ENCODE results near the gene MCF2L. TPM values are rescaled to one million over a fixed set of nuclear protein-coding genes. Genes with fewer than 3 reads are reported as not detected.

MCF2L gene
- total RNA-seq, 2 experiments from 2014 or later: 2.8 to 16.4 TPM

DNA sequence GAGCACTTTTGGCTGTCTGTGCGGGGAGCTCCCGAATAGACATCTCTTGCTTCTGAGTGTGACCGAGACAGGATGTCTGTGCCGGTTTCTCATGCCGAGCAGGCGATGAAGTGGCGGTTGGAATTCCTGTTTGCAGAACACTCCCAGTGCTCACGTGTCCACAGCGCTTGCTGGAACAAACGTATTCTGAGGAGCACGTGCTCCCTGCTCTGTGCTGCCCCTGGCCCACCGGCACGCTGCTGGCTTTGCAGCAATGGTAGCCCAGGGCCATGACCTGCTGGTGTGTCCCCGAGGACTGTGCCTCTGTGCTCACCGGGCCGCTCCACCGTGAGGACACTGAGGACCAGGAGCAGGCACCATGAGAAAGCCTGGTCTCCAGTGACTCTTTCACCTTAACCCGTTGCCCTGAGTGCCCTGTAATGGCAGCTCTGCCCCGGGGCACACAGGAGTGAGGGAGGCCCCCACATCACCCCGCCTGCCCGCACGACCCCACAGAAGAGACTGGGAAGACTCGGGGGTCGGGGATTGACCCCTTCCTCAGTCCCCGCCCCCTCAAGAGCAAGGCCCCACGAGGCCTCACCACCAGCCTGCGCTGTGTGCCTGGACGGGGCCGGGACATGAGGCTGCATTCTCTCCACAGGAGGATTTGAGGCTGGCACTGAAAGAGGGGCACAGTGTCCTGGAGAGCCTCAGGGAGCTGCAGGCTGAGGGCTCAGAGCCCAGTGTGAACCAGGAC, 96.6 kb downstream of the MCF2L start:
- TF ChIP-seq, protein P1, sequence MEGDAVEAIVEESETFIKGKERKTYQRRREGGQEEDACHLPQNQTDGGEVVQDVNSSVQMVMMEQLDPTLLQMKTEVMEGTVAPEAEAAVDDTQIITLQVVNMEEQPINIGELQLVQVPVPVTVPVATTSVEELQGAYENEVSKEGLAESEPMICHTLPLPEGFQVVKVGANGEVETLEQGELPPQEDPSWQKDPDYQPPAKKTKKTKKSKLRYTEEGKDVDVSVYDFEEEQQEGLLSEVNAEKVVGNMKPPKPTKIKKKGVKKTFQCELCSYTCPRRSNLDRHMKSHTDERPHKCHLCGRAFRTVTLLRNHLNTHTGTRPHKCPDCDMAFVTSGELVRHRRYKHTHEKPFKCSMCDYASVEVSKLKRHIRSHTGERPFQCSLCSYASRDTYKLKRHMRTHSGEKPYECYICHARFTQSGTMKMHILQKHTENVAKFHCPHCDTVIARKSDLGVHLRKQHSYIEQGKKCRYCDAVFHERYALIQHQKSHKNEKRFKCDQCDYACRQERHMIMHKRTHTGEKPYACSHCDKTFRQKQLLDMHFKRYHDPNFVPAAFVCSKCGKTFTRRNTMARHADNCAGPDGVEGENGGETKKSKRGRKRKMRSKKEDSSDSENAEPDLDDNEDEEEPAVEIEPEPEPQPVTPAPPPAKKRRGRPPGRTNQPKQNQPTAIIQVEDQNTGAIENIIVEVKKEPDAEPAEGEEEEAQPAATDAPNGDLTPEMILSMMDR (conservative IDR thresholded peaks at IDR 0.05; ENCODE audit: low read length): no peak
- TF ChIP-seq EZH2phosphoT487 (IDR thresholded peaks at IDR 0.05; ENCODE audit: borderline replicate concordance, low read depth, low read length): no peak
- Histone ChIP-seq H3K4me3 (ENCODE audit: low read depth, low read length, poor library complexity, severe bottlenecking) (no peak overlapping the region), H3K27ac (ENCODE audit: low read depth, low read length, poor library complexity, severe bottlenecking) (no peak overlapping the region), H3K79me2 (ENCODE audit: insufficient read depth, low read depth, low read length) (no peaks in the 10 kb centered on the region), H3K4me2 (ENCODE audit: low read length) (no peak overlapping the region), H3K9me2 (ENCODE audit: insufficient read depth, low read length) (no peaks in the 10 kb centered on the region), H3K4me1 (ENCODE audit: insufficient read depth, low read length, poor library complexity, severe bottlenecking) (no peaks in the 10 kb centered on the region), H2AFZ (ENCODE audit: low read length) (no peak overlapping the region), H3K36me3 (ENCODE audit: insufficient read depth, low read length) (no peaks in the 10 kb centered on the region), H3K9me3 (ENCODE audit: low read length) (no peaks in the 10 kb centered on the region), H4K20me1 (ENCODE audit: insufficient read depth, low read length) (no peaks in the 10 kb centered on the region)
- CTCF ChIA-PET (ENCODE audit: unreplicated experiment): no interaction called here
- DNase-seq (ENCODE audit: low spot score): no peak
- POLR2A ChIA-PET: no interaction called here
- no TSS peak for BruUV-seq (replicated peaks)
- intact Hi-C loops (cut with micrococcal nuclease; ENCODE audit: unreplicated experiment): no loop called here

DNA sequence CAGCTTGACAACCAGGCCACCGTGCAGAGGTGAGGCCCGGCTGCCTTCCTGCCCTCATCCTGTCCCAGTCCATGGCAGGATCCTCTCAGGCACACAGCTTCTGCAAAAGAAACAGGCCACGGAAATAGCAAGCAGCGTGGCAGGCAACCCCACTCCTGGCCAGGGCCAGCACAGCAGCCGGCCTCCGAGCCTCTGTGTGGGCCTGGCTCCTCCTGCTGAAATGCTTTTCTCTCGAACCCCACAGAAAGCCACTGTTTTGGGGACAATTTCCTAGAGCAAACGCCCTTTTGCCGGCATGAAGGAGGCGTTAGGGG, 97.1 kb downstream of the MCF2L start:
- intact Hi-C loops (cut with micrococcal nuclease; ENCODE audit: unreplicated experiment): no loop called here
- no peaks in the 10 kb centered on the region for H3K4me1 ChIP-seq (ENCODE audit: insufficient read depth, low read length, poor library complexity, severe bottlenecking)
- no peaks in the 10 kb centered on the region for H3K36me3 ChIP-seq (ENCODE audit: insufficient read depth, low read length)
- no peaks in the 10 kb centered on the region for H3K9me3 ChIP-seq (ENCODE audit: low read length)
- ChIA-PET POLR2A (no interaction called here), CTCF (ENCODE audit: unreplicated experiment) (no interaction called here)
- no peaks in the 10 kb centered on the region for H3K9me2 ChIP-seq (ENCODE audit: insufficient read depth, low read length)
- TF ChIP-seq, protein P1 (conservative IDR thresholded peaks at IDR 0.05; ENCODE audit: low read length): no peak
- no peak for TF ChIP-seq EZH2phosphoT487 (IDR thresholded peaks at IDR 0.05; ENCODE audit: borderline replicate concordance, low read depth, low read length)
- H3K4me3 ChIP-seq (ENCODE audit: low read depth, low read length, poor library complexity, severe bottlenecking): no peak overlapping the region
- no peaks in the 10 kb centered on the region for H4K20me1 ChIP-seq (ENCODE audit: insufficient read depth, low read length)
- H3K79me2 ChIP-seq (ENCODE audit: insufficient read depth, low read depth, low read length): no peaks in the 10 kb centered on the region
- no peak overlapping the region for H2AFZ ChIP-seq (ENCODE audit: low read length)
- BruUV-seq (replicated peaks): no TSS peak
- H3K27ac ChIP-seq (ENCODE audit: low read depth, low read length, poor library complexity, severe bottlenecking): no peak overlapping the region
- DNase-seq (ENCODE audit: low spot score): no peak
- no peak overlapping the region for H3K4me2 ChIP-seq (ENCODE audit: low read length)

DNA sequence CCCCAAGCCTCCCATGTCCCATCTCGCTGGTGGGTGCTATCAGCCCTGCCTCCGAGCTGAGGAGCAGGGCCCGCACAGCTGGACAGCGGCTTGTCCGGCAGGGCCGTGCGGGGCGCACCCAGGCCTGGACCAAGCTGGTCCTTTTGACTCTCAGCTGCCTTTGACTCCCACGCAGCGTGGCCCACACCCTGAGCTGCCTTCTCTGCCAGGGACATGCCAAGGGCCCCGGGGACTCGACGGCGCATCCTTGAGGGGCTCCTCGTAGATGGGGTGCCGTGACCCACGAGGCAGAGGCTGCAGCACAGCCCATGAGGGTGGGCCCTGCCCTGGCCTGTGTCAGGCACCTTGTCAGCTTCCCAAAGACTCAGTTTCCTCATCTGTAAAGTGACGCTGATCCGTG, 97.7 kb downstream of the MCF2L start:
- TF ChIP-seq, protein P1 (conservative IDR thresholded peaks at IDR 0.05; ENCODE audit: low read length): no peak
- TF ChIP-seq EZH2phosphoT487 (IDR thresholded peaks at IDR 0.05; ENCODE audit: borderline replicate concordance, low read depth, low read length): no peak
- no TSS peak for BruUV-seq (replicated peaks)
- Histone ChIP-seq H3K36me3 (ENCODE audit: insufficient read depth, low read length) (no peaks in the 10 kb centered on the region), H3K79me2 (ENCODE audit: insufficient read depth, low read depth, low read length) (no peaks in the 10 kb centered on the region), H3K9me3 (ENCODE audit: low read length) (no peaks in the 10 kb centered on the region), H2AFZ (ENCODE audit: low read length) (no peak overlapping the region), H3K4me1 (ENCODE audit: insufficient read depth, low read length, poor library complexity, severe bottlenecking) (no peaks in the 10 kb centered on the region), H3K27ac (ENCODE audit: low read depth, low read length, poor library complexity, severe bottlenecking) (no peak overlapping the region), H3K9me2 (ENCODE audit: insufficient read depth, low read length) (no peaks in the 10 kb centered on the region), H4K20me1 (ENCODE audit: insufficient read depth, low read length) (no peaks in the 10 kb centered on the region), H3K4me3 (ENCODE audit: low read depth, low read length, poor library complexity, severe bottlenecking) (no peak overlapping the region), H3K4me2 (ENCODE audit: low read length) (no peak overlapping the region)
- intact Hi-C loops (cut with micrococcal nuclease; ENCODE audit: unreplicated experiment): no loop called here
- CTCF ChIA-PET (ENCODE audit: unreplicated experiment): no interaction called here
- no peak for DNase-seq (ENCODE audit: low spot score)
- POLR2A ChIA-PET: no interaction called here

Data from OCI-LY7 (cell line).